GM21526 (cell line): ENCODE data around the gene ECHDC3.

Source experiments
- ATAC-seq: cut with Tn5 transposase; IDR thresholded peaks from one replicate; pipeline ENCODE4 v1.9.1; 2021; ENCODE audit warnings: moderate library complexity; ENCODE audit not compliant: unreplicated experiment, low FRiP score

Gene ECHDC3

GRCh38 chr10:11808808-11809207 lies 66.6 kb downstream of the ECHDC3 start:
- no peak for ATAC-seq

- ATAC-seq, result no peak
Observed at GRCh38 chr10:11810313-11810766, 68.2 kb downstream of the ECHDC3 start.

- no peak for ATAC-seq
Observed at GRCh38 chr10:11810973-11811372, 68.8 kb downstream of the ECHDC3 start.

GRCh38 chr10:11813177-11813576 lies 71.0 kb downstream of the ECHDC3 start:
- no peak for ATAC-seq
